MM.1S (cell line): ENCODE results near the gene MAGI2.

ENCODE experiments used
- DNase-seq: peaks from one replicate; pipeline ENCODE4 v3.0.0-alpha.2; 2015
- H2AFZ ChIP-seq: fragments of 300-600 bp; sonication (generic); 2 replicates; pipeline ENCODE4 v1.6.0; 2016; ENCODE audit warnings: antibody characterized with exemption, low read length
- H3F3A ChIP-seq: fragments of 300-600 bp; sonication (generic); 2 replicates; pipeline ENCODE4 v1.6.1; 2016; ENCODE audit warnings: mild to moderate bottlenecking, antibody characterized with exemption, low read length, moderate library complexity, mixed read lengths; ENCODE audit not compliant: insufficient read depth
- H3K27ac ChIP-seq: fragments of 300-600 bp; sonication (generic); 2 replicates; pipeline ENCODE4 v1.5.1; 2016; ENCODE audit warnings: mild to moderate bottlenecking, low read length
- H3K27me3 ChIP-seq: fragments of 300-600 bp; sonication (generic); replicated peaks from 2 replicates; pipeline ENCODE4 v1.6.0; 2016; ENCODE audit warnings: low read length; ENCODE audit not compliant: insufficient read depth
- H3K36me3 ChIP-seq: fragments of 300-600 bp; sonication (generic); replicated peaks from 2 replicates; pipeline ENCODE4 v1.6.1; 2016; ENCODE audit warnings: mild to moderate bottlenecking, low read length, mixed read lengths; ENCODE audit not compliant: insufficient read depth
- H3K4me1 ChIP-seq: fragments of 300-600 bp; sonication (generic); 2 replicates; pipeline ENCODE4 v1.6.1; 2016; ENCODE audit warnings: low read length, mixed read lengths
- H3K4me2 ChIP-seq: fragments of 300-600 bp; sonication (generic); 2 replicates; pipeline ENCODE4 v1.6.0; 2016; ENCODE audit warnings: low read depth, low read length
- H3K4me3 ChIP-seq: fragments of 300-600 bp; sonication (generic); 2 replicates; pipeline ENCODE4 v1.5.1; 2016; ENCODE audit warnings: low read length, mixed read lengths
- H3K79me2 ChIP-seq: fragments of 300-600 bp; sonication (generic); 2 replicates; pipeline ENCODE4 v1.6.1; 2016; ENCODE audit warnings: mixed run types, low read length, mixed read lengths
- H3K9ac ChIP-seq: fragments of 300-600 bp; sonication (generic); 2 replicates; pipeline ENCODE4 v1.6.1; 2016; ENCODE audit warnings: low read length, mixed read lengths
- H3K9me2 ChIP-seq: fragments of 300-600 bp; sonication (generic); replicated peaks from 2 replicates; pipeline ENCODE4 v1.6.1; 2016; ENCODE audit warnings: mild to moderate bottlenecking, low read length, mixed read lengths; ENCODE audit not compliant: insufficient read depth
- H3K9me3 ChIP-seq: fragments of 300-600 bp; sonication (generic); replicated peaks from 2 replicates; pipeline ENCODE4 v1.6.1; 2016; ENCODE audit warnings: mild to moderate bottlenecking, low read length, mixed read lengths; ENCODE audit not compliant: insufficient read depth
- H4K20me1 ChIP-seq: fragments of 300-600 bp; sonication (generic); 2 replicates; pipeline ENCODE4 v1.6.1; 2016; ENCODE audit warnings: mild to moderate bottlenecking, low read length, moderate library complexity, mixed read lengths; ENCODE audit not compliant: insufficient read depth
- CTCF ChIP-seq: fragments of 300-600 bp; sonication (generic); IDR thresholded peaks from 2 replicates; pipeline ENCODE4 v1.5.1; 2016; ENCODE audit warnings: antibody characterized with exemption, low read length, mixed read lengths
- EZH2 ChIP-seq: fragments of 300-600 bp; sonication (generic); optimal IDR thresholded peaks from 2 replicates; pipeline ENCODE3; 2017; ENCODE audit warnings: low read depth, mild to moderate bottlenecking, antibody characterized with exemption, low read length, mixed read lengths
- EZH2phosphoT487 ChIP-seq: fragments of 300-600 bp; sonication (generic); IDR thresholded peaks from 2 replicates; pipeline ENCODE4 v1.6.1; 2018; ENCODE audit warnings: antibody characterized with exemption, low read length

MAGI2 gene

DNA sequence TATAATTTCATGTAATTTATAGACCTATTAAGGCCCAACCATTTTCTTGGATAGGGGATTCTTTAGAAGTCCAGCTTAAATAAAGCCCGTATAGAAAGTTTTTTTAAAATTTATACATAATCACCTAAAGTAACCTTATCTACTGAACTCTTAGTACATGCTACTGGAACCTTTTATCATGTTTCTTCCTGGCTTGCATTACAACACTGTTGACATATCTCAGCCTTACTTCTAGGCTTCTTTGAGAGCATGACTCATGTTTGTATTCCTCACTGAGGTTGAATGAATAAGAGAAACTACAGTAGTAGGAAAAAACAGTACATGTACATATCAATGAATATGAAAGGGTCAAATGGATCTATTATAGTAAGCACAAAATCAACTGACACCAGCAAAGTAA is 8.2 kb upstream of the MAGI2 start:
- Histone ChIP-seq H3K9me2 (no peaks in the 10 kb centered on the region), H3K9me3 (no peaks in the 10 kb centered on the region), H3K27ac (no peak overlapping the region), H3K4me3 (no peak overlapping the region), H3K9ac (no peak overlapping the region), H3K79me2 (no peaks in the 10 kb centered on the region), H2AFZ (no peak overlapping the region), H3K36me3 (no peaks in the 10 kb centered on the region), H3K4me1 (no peaks in the 10 kb centered on the region), H4K20me1 (no peaks in the 10 kb centered on the region), H3F3A (no peaks in the 10 kb centered on the region), H3K4me2 (no peak overlapping the region), H3K27me3 (no peaks in the 10 kb centered on the region)
- no peak for TF ChIP-seq CTCF
- TF ChIP-seq EZH2, result no peak
- TF ChIP-seq EZH2phosphoT487, result no peak
- DNase-seq, result no peak

DNA sequence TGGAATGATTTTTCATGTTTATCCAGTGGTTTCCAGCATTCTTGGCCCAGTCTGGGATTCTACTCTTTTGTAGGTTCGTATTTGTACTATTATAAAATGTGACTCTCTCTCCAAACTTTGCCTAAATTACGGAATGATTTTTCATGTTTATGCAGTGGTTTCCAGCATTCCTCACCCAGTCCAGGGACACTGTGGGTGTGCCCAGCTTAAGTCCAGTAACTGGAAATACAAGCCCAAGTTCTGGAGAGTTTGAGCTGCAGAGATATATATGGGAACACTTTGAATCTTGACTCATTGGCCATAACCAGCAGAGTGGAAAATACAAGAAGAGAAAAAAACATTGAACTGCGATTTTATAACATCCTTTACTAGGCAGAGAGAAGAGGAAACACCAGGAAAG is 5.9 kb upstream of the MAGI2 start:
- DNase-seq, result no peak
- no peak for TF ChIP-seq CTCF
- TF ChIP-seq EZH2phosphoT487, result no peak
- TF ChIP-seq EZH2, result no peak
- no peaks in the 10 kb centered on the region for H3K36me3 ChIP-seq
- H3K27ac ChIP-seq, result no peak overlapping the region
- H3K4me3 ChIP-seq, result no peak overlapping the region
- H3K79me2 ChIP-seq, result no peaks in the 10 kb centered on the region
- H3F3A ChIP-seq, result no peaks in the 10 kb centered on the region
- H4K20me1 ChIP-seq, result no peaks in the 10 kb centered on the region
- H3K9me2 ChIP-seq, result no peaks in the 10 kb centered on the region
- H3K27me3 ChIP-seq, result no peaks in the 10 kb centered on the region
- no peak overlapping the region for H3K4me2 ChIP-seq
- no peak overlapping the region for H3K9ac ChIP-seq
- no peak overlapping the region for H2AFZ ChIP-seq
- no peaks in the 10 kb centered on the region for H3K9me3 ChIP-seq
- no peaks in the 10 kb centered on the region for H3K4me1 ChIP-seq

DNA sequence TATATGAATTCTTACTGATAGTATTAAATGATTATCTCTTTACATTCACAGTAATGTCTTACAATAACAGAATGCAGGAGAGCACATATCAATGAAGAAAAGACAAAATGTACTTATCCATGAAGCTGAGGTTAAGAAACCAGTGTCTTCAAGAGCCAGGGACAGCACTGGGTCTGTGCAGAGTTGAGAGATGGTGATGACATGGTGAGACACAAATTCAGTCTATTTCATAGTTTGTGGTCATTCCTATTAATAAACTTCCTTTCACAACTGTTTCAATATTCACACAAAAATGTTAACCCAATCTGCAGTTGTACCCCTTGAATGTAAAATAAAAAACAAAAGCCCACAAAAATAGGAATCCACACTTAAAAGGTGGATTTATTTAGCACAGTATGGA is 5.3 kb upstream of the MAGI2 start:
- Histone ChIP-seq H3K27me3 (no peaks in the 10 kb centered on the region), H3K4me2 (no peak overlapping the region), H2AFZ (no peak overlapping the region), H3K4me3 (no peak overlapping the region), H4K20me1 (no peaks in the 10 kb centered on the region), H3F3A (no peaks in the 10 kb centered on the region), H3K79me2 (no peaks in the 10 kb centered on the region), H3K9me2 (no peaks in the 10 kb centered on the region), H3K9me3 (no peaks in the 10 kb centered on the region), H3K27ac (no peak overlapping the region), H3K9ac (no peak overlapping the region), H3K4me1 (no peaks in the 10 kb centered on the region), H3K36me3 (no peaks in the 10 kb centered on the region)
- TF ChIP-seq EZH2, result no peak
- no peak for DNase-seq

DNA sequence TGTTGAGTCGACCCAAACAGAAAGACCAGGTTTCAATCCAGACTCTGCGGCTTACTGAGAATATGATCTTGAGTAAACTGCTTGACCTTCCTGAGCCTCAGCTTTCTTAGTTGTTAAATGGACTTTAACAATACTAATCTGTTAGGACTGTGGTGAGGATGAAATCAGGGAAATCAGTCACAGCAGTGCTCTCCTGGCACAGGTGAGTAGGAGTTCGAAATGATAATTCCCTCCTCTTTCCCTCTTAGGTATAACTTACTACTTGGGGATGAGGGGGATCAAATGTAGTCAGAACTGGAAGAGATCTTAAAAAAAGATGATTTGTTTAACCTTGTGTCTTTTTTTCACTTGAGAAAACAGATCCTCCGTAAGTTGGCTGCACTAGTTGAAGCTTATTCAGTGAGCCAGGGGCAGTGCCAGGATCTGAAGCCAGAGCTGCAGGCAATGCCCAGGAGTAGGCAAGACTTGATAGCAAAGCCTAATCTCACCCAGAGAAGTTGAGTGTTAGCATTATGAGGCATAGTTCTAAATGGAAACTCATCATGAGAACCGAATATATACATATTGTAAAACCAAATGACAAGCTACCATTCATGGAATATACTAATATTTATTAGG is 1.8 kb upstream of the MAGI2 start:
- Histone ChIP-seq H2AFZ (no peak overlapping the region), H3K79me2 (no peaks in the 10 kb centered on the region), H3F3A (no peaks in the 10 kb centered on the region), H3K36me3 (no peaks in the 10 kb centered on the region), H3K9me2 (no peaks in the 10 kb centered on the region), H3K4me1 (no peaks in the 10 kb centered on the region), H3K27ac (no peak overlapping the region), H4K20me1 (no peaks in the 10 kb centered on the region), H3K4me2 (no peak overlapping the region), H3K9me3 (no peaks in the 10 kb centered on the region), H3K4me3 (no peak overlapping the region), H3K9ac (no peak overlapping the region), H3K27me3 (no peaks in the 10 kb centered on the region)
- TF ChIP-seq EZH2phosphoT487, result no peak
- no peak for TF ChIP-seq EZH2
- TF ChIP-seq CTCF, result no peak
- DNase-seq, result no peak
